Mucosa of rectum (tissue), 2 donors: ENCODE measurements around the gene HDLBP.

Experiments
- H3K27ac ChIP-seq, 2 donors: one replicate each; pipeline ENCODE4 v1.7.0; 2013; ENCODE audit warnings: inconsistent platforms in 2 of 2, low read depth in 2 of 2, low read length in 2 of 2
- H3K27me3 ChIP-seq, 2 donors: one replicate each; pipeline ENCODE4 v1.7.0; 2013; ENCODE audit warnings: low read length in 2 of 2; ENCODE audit not compliant: control insufficient read depth in 2 of 2, insufficient read depth in 2 of 2
- H3K36me3 ChIP-seq, 2 donors: one replicate each; pipeline ENCODE4 v1.7.0; 2013; ENCODE audit warnings: low read length in 2 of 2; ENCODE audit not compliant: control insufficient read depth in 2 of 2, insufficient read depth in 2 of 2
- H3K4me1 ChIP-seq, 2 donors: one replicate each; pipeline ENCODE4 v1.7.0; 2013; ENCODE audit warnings: low read length in 2 of 2, mild to moderate bottlenecking in 1 of 2; ENCODE audit not compliant: control insufficient read depth in 2 of 2, insufficient read depth in 2 of 2
- H3K4me3 ChIP-seq, 2 donors: one replicate each; pipeline ENCODE4 v1.7.0; 2013; ENCODE audit warnings: low read length in 2 of 2
- H3K9ac ChIP-seq, 2 donors: one replicate each; pipeline ENCODE4 v1.7.0; 2013; ENCODE audit warnings: low read length in 2 of 2, low read depth in 1 of 2, mild to moderate bottlenecking in 1 of 2
- H3K9me3 ChIP-seq, 2 donors: one replicate each; pipeline ENCODE4 v1.7.0; 2013; ENCODE audit warnings: low read length in 2 of 2; ENCODE audit not compliant: control insufficient read depth in 2 of 2
- donor health status: healthy.
- donor health status: Normal muscosa, but diverticular disease.

The HDLBP gene

DNA sequence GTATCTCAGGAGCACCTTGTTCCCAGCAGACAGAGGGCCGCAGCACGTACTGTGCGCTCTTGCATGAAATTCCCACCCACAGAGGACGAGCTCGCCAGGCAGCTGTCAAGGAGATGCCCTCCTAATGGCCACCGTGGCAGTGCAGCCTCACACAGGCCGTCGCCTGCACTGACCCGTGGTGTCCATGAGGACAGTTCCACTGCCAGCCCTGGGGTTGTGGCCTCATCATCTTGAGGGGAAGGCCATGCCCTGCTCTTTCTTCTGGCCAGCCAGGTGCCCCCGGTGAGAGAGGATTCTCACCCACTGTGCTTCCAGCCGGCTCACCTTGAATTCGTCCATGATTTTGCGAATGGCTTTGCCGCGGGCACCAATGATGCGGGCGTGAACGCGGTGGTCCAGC lies 85.0 kb downstream of the HDLBP start:
- no peak overlapping the region for H3K27ac ChIP-seq
- H3K36me3 ChIP-seq = peaks cover 86 to 88% of the 10 kb centered on the region in 2 donors
- no peak overlapping the region for H3K9ac ChIP-seq
- H3K27me3 ChIP-seq = no peaks in the 10 kb centered on the region
- no peak overlapping the region for H3K4me3 ChIP-seq
- no peaks in the 10 kb centered on the region for H3K9me3 ChIP-seq
- no peaks in the 10 kb centered on the region for H3K4me1 ChIP-seq

DNA sequence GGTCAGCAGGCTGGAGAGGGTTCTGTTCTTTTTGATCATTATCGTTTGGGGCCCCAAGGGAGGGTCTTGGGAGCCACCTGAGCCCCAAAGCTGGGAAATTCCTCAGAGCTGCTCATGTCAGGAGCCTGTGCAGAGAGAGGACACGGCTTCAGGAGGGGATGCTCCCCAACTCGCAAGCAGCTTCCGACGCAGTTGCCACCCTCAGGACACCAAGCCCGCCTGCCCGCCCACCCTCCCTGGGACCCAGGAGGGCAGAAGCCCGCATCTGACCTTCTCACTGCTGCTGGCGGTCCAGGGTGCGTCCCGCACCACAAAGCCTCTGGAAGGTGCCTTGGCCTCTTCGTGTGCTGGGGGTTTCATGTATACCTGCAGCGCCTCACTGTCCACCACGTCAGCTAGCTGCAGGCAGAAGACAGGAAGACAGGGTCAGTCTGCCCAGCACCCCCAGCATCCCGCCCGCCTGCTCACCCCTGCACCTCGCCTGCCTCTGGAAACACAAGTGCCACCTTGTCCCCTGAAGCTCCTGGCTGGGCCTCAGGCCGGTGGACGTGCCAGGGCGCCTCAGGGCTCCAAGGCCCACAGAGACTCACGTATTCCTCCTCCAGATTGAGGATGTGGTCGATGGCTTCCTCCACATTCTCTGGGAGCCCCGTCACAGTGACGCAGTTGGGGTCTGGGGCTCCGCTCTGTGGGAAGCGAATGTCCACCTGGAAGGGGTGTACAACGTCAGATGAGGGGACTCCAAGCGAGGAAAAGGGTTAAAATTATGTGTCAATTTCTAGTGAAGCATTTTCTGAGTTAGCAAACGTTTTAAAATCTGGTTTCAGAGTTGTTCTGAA lies 85.7 kb downstream of the HDLBP start:
- Histone ChIP-seq H3K27ac (no peak overlapping the region), H3K27me3 (no peaks in the 10 kb centered on the region), H3K4me1 (no peaks in the 10 kb centered on the region), H3K9ac (no peak overlapping the region), H3K4me3 (no peak overlapping the region), H3K36me3 (peaks cover 81 to 82% of the 10 kb centered on the region in 2 donors), H3K9me3 (no peaks in the 10 kb centered on the region)

DNA sequence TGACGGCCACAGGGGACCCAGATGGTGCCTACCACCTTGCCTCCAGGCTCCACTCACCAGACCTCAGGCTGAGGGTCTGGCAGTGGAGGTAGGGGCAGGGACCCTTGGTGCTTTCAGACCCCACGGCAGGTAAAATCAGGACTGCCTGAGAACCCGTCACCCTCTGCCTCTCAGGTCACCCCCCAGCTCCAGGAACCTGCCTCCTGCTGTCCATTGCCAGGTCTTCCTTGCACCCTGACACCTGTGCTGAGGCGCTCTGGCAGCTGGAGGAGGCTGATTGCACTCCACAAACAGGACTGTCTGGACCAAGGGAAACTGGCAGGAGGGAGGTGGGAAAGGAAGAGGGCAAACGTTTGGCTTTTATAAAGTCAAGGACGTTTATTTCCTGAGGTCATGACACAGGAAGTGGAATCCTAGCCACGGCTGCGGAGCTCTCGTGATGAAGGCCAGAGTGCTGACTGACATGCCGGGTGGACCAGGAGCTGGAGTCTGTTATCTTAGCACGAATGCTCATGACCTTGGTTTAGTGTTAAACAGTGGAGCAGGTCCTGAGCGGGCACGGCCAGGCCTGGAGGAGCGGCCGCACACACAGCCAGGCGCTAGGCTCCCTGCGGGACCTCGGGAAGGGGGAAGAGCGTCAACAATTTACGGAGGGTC lies 86.5 kb downstream of the HDLBP start:
- Histone ChIP-seq H3K9me3 (no peaks in the 10 kb centered on the region), H3K27ac (no peak overlapping the region), H3K36me3 (peaks cover 73 to 74% of the 10 kb centered on the region in 2 donors), H3K27me3 (no peaks in the 10 kb centered on the region), H3K4me1 (no peaks in the 10 kb centered on the region), H3K9ac (no peak overlapping the region), H3K4me3 (no peak overlapping the region)

DNA sequence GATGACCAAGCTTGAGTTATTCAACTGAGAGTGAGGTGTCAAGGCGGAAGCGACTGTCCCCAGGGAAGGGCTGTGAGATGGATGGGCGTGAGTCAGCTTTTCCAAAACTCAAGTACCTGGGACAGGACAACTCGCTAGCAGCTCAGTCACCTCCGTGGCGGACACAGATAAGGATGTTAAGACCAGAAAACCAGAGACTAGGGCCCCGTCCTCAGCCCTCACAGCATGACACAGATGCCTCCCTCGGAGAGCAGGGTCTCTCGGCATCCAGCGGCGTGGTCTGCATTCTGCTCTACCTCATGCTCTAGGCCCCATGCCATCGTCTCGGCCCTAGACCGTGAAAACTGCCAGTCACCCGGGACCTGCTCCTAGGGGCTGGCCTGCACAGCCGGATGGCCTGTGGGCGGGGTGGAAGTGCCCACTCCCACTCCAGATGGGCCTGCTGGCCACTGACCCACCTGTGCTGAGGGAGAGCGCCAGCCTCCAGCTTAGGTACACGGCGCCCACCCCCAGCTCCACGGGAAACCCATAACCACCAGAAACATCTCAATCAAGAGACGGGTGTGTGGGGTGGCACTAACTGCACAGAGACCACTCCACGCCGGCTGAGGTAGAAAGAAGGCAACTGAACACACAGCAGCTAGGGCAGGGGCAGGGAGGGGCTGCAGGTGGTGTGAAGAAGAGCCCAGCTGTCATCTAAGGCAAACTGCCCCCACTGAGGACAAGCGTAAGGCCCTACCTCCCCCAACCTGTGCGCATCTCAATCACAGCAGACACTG lies 87.2 kb downstream of the HDLBP start:
- Histone ChIP-seq H3K27me3 (no peaks in the 10 kb centered on the region), H3K9me3 (no peaks in the 10 kb centered on the region), H3K27ac (no peak overlapping the region), H3K4me1 (no peaks in the 10 kb centered on the region), H3K36me3 (peaks cover 66 to 67% of the 10 kb centered on the region in 2 donors), H3K9ac (no peak overlapping the region), H3K4me3 (no peak overlapping the region)

DNA sequence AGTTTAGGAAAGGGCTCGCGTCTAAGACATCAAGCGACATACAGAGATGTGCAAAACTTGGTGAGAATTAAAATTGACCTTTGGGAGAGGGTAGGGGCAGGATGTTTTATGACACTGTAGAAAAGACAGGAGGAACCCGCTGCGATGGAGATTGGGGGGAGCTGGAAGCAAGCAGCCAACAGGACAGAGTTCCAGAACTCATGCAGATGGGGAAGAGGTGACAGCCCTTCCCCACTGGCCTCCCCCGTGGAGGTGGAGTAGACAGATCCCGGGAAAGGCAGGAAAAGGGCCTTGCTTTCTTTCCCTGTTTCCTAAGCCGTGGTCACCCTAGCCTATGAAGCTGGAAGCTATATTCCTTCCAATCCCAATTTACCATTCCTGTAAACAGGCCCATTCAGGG lies 87.9 kb downstream of the HDLBP start:
- Histone ChIP-seq H3K4me1 (no peaks in the 10 kb centered on the region), H3K9ac (no peak overlapping the region), H3K36me3 (peaks cover 59 to 62% of the 10 kb centered on the region in 2 donors), H3K27ac (no peak overlapping the region), H3K27me3 (no peaks in the 10 kb centered on the region), H3K9me3 (no peaks in the 10 kb centered on the region), H3K4me3 (no peak overlapping the region)

DNA sequence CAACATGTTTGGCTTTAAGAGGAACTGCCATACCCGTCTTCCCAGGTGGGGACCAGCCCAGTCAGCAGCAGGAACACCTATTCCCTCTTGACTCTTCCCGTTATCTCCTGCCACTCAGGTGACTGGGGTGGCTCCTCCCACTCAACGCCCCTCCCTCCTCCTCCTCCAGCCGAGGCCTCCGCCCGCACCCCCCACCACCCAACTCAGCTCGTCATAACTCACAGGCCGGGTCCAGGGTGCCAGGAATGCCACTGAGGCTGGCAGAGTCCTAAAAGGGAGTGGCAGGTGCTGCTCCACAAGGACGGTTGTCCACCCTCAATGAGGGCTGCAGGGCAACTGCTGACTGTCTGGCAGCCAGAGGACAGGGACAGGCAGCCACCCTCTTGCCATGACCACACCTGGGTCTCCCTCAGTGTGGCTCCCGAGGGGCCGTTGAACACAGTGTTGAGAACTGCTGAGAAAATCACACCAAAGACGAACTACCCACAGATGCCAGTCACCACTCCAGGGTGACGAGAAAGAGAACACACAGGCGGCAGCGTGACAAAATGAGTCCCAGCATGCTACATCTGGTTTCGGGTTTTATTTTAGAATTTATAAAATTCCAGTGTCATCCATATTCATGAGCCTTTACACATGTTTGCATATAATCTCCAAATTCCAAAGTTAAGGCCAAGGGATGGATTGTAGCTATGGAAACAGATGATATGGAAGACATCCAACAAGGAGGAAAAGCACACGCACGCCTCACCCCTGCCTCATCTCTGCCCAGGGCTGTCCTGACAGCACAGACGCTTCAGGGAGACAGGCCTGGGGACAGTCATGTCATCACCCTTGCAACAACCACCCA lies 88.5 kb downstream of the HDLBP start:
- Histone ChIP-seq H3K4me1 (no peaks in the 10 kb centered on the region), H3K4me3 (no peak overlapping the region), H3K27me3 (no peaks in the 10 kb centered on the region), H3K36me3 (peaks cover 56 to 57% of the 10 kb centered on the region in 2 donors), H3K9ac (no peak overlapping the region), H3K27ac (no peak overlapping the region), H3K9me3 (no peaks in the 10 kb centered on the region)

DNA sequence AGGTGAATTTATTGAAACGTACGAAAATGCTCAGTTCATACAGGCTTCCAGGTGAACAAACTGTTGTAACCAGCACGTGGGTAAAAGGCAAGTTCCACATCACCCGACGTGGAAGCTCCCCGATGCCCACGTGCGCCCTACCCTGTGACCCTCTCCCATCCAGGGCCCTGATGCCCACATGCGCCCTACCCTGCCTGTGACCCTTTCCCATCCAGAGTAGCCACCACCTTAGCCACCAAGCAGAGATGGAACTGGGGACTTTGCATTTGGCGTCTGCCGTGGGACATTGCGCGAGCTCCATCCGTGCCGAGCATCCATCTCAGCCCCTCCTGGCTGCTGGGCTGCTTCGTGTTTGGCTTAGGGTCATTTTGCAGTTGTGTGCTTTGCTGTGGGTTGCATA lies 89.5 kb downstream of the HDLBP start:
- Histone ChIP-seq H3K4me3 (no peak overlapping the region), H3K27me3 (no peaks in the 10 kb centered on the region), H3K9me3 (no peaks in the 10 kb centered on the region), H3K36me3 (peaks cover 48 to 50% of the 10 kb centered on the region in 2 donors), H3K27ac (no peak overlapping the region), H3K4me1 (no peaks in the 10 kb centered on the region), H3K9ac (no peak overlapping the region)

DNA sequence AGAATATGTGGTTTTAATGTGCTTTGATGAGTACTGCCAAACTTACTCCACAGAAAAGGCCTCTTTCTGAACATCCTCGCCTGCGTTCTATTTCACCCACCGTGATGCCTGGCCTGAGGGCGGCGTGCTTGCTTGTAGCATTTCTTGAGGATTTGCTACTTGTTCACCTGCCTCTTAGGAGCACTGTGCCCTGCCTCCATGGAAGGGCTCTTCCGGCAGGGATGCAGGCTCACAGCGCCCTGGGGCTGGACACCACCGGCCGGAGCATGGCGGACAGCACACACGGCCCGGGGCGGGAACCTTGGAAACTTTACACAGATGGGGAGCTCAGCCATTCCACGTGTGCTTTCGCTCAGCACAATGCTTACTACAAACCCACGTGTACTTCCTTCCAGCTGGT lies 89.9 kb downstream of the HDLBP start:
- Histone ChIP-seq H3K9me3 (no peaks in the 10 kb centered on the region), H3K27ac (no peak overlapping the region), H3K9ac (no peak overlapping the region), H3K4me3 (no peak overlapping the region), H3K4me1 (no peaks in the 10 kb centered on the region), H3K36me3 (peaks cover 44 to 47% of the 10 kb centered on the region in 2 donors), H3K27me3 (no peaks in the 10 kb centered on the region)

DNA sequence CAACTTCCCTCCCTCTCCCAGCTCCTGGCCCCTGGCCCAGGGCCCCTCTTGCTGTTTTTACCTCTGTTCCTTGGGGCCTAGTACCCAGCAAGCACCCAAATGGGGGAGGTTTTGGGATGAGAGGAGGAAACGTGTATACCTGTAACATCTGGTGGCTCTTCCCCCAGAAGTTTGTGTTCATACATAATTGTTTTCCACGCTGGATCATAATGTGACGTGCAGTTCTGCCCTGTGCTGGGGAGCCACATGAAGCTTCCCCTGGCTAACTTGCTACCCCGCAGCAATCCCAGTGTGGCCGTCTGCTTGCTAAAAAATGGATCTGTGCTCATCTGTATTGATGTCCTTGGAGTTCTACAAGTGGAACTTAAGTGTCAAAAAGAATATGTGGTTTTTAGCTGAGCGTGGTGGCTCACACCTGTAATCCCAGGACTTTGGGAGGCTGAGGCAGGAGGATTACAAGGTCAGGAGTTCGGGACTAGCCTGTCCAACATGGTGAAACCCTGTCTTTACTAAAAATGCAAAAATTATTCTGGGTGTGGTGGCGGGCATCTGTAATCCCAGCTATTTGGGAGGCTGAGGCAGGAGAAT lies 90.5 kb downstream of the HDLBP start:
- Histone ChIP-seq H3K4me1 (no peaks in the 10 kb centered on the region), H3K27me3 (no peaks in the 10 kb centered on the region), H3K27ac (no peak overlapping the region), H3K9ac (no peak overlapping the region), H3K36me3 (peaks cover 38 to 41% of the 10 kb centered on the region in 2 donors), H3K4me3 (no peak overlapping the region), H3K9me3 (no peaks in the 10 kb centered on the region)
